Vagina (tissue), 2 donors: ENCODE results near the gene TRA2B. TPM values are rescaled to one million over a fixed set of nuclear protein-coding genes. Genes with fewer than 3 reads are reported as not detected.

Experiments used
- DNase-seq, 2 donors: peaks; one replicate each; pipeline ENCODE4 v3.0.0-alpha.2; 2017; ENCODE audit errors: extremely low spot score in 2 of 2
- H3K27ac ChIP-seq: fragments of 200-600 bp; sonication (generic); one replicate; pipeline ENCODE4 v1.5.1; 2019
- H3K27me3 ChIP-seq: fragments of 200-600 bp; sonication (generic); one replicate; pipeline ENCODE4 v1.5.1; 2019
- H3K36me3 ChIP-seq, 2 donors: fragments of 200-600 bp; sonication (generic); one replicate each; pipeline ENCODE4 v1.5.1; 2017 to 2019
- H3K4me1 ChIP-seq: fragments of 200-600 bp; sonication (generic); one replicate; pipeline ENCODE4 v1.5.1; 2019
- H3K4me3 ChIP-seq, 2 donors: fragments of 200-600 bp; sonication (generic); 1 replicate in 1 of 2; 2 replicates in 1 of 2; pipeline ENCODE4 v1.5.1; 2016 to 2019
- H3K9me3 ChIP-seq: fragments of 200-600 bp; sonication (generic); one replicate; pipeline ENCODE4 v1.5.1; 2019
- CTCF ChIP-seq, 3 experiments: fragments of 450-650 bp in 2 of 3; fragments of 200-600 bp in 1 of 3; sonication (generic) in 1 of 3; IDR thresholded peaks; one replicate each; pipeline ENCODE4 v1.5.1; 2017 to 2019; ENCODE audit warnings: antibody characterized with exemption in 3 of 3, mild to moderate bottlenecking in 2 of 3, moderate library complexity in 2 of 3
- POLR2A ChIP-seq, 2 donors: fragments of 450-650 bp; IDR thresholded peaks; one replicate each; pipeline ENCODE4 v1.6.1; 2017; ENCODE audit warnings: antibody characterized with exemption in 2 of 2, mild to moderate bottlenecking in 2 of 2, moderate library complexity in 2 of 2
- POLR2AphosphoS5 ChIP-seq, 2 donors: sonication (generic); formaldehyde crosslinking; IDR thresholded peaks; one replicate each; pipeline ENCODE4 v1.9.0; 2017; ENCODE audit warnings: antibody characterized with exemption in 2 of 2, mild to moderate bottlenecking in 2 of 2, low read depth in 1 of 2; ENCODE audit not compliant: insufficient read depth in 1 of 2
- intact Hi-C: fragments of 100-400 bp; cut with DNase I; formaldehyde crosslinking; loops from one replicate; pipeline ENCODE4 v1.15.1; 2023
- total RNA-seq: library from RNA; depleted of rRNA; stranded (reverse); fragments of >200 nt; gene quantifications from one replicate; pipeline ENCODE4 v1.2.3, GENCODE V29; 2016

TRA2B gene
- total RNA-seq, 1 donor from 2014 or later, result 145 TPM

GRCh38 chr3:185925353-185925752, 12.5 kb downstream of the TRA2B start:
- H3K4me1 ChIP-seq, result peaks cover 47% of the 10 kb centered on the region
- intact Hi-C loops, result no loop called here
- H3K27ac ChIP-seq, result no peak overlapping the region
- no peak for DNase-seq
- H3K9me3 ChIP-seq, result no peaks in the 10 kb centered on the region
- TF ChIP-seq CTCF (IDR thresholded peaks at IDR 0.05) (no peak), POLR2AphosphoS5 (IDR thresholded peaks at IDR 0.05; ENCODE audit: insufficient read depth in 1 of 2, low read depth in 1 of 2) (no peak), POLR2A (IDR thresholded peaks at IDR 0.05) (no peak)
- no peaks in the 10 kb centered on the region for H3K27me3 ChIP-seq
- H3K4me3 ChIP-seq, result no peak overlapping the region
- peaks cover 0 to 59% of the 10 kb centered on the region in 2 donors for H3K36me3 ChIP-seq

GRCh38 chr3:185924375-185924774, 13.4 kb downstream of the TRA2B start:
- no peak overlapping the region for H3K27ac ChIP-seq
- DNase-seq, result no peak
- peaks cover 0 to 69% of the 10 kb centered on the region in 2 donors for H3K36me3 ChIP-seq
- H3K4me1 ChIP-seq, result peaks cover 37% of the 10 kb centered on the region
- intact Hi-C loops, result no loop called here
- no peaks in the 10 kb centered on the region for H3K9me3 ChIP-seq
- TF ChIP-seq POLR2A (IDR thresholded peaks at IDR 0.05), result no peak
- no peak for TF ChIP-seq CTCF (IDR thresholded peaks at IDR 0.05)
- no peak for TF ChIP-seq POLR2AphosphoS5 (IDR thresholded peaks at IDR 0.05; ENCODE audit: insufficient read depth in 1 of 2, low read depth in 1 of 2)
- H3K4me3 ChIP-seq, result no peak overlapping the region
- no peaks in the 10 kb centered on the region for H3K27me3 ChIP-seq

- H3K27ac ChIP-seq, result no peak overlapping the region
- intact Hi-C loops, result no loop called here
- no peaks in the 10 kb centered on the region for H3K4me1 ChIP-seq
- H3K9me3 ChIP-seq, result no peaks in the 10 kb centered on the region
- no peak for DNase-seq
- TF ChIP-seq CTCF (IDR thresholded peaks at IDR 0.05), result no peak
- TF ChIP-seq POLR2AphosphoS5 (IDR thresholded peaks at IDR 0.05; ENCODE audit: insufficient read depth in 1 of 2, low read depth in 1 of 2), result no peak
- TF ChIP-seq POLR2A (IDR thresholded peaks at IDR 0.05), result no peak
- H3K36me3 ChIP-seq, result peaks cover 0 to 91% of the 10 kb centered on the region in 2 donors
- no peaks in the 10 kb centered on the region for H3K27me3 ChIP-seq
- no peak overlapping the region for H3K4me3 ChIP-seq
Measured at GRCh38 chr3:185920184-185920583, 17.6 kb downstream of the TRA2B start.

- H3K27ac ChIP-seq, result no peak overlapping the region
- H3K36me3 ChIP-seq, result peaks cover 0 to 68% of the 10 kb centered on the region in 2 donors
- no peaks in the 10 kb centered on the region for H3K27me3 ChIP-seq
- no peak overlapping the region for H3K4me3 ChIP-seq
- TF ChIP-seq POLR2A (IDR thresholded peaks at IDR 0.05) (no peak), CTCF (IDR thresholded peaks at IDR 0.05) (no peak), POLR2AphosphoS5 (IDR thresholded peaks at IDR 0.05; ENCODE audit: insufficient read depth in 1 of 2, low read depth in 1 of 2) (no peak)
- no peak for DNase-seq
- H3K4me1 ChIP-seq, result no peaks in the 10 kb centered on the region
- no peaks in the 10 kb centered on the region for H3K9me3 ChIP-seq
- intact Hi-C loops, result no loop called here
Measured at GRCh38 chr3:185916042-185916833, 21.6 kb downstream of the TRA2B start.

GRCh38 chr3:185915642-185916041, 22.2 kb downstream of the TRA2B start:
- no peak for DNase-seq
- Histone ChIP-seq H3K9me3 (no peaks in the 10 kb centered on the region), H3K27ac (no peak overlapping the region), H3K27me3 (no peaks in the 10 kb centered on the region), H3K4me3 (no peak overlapping the region), H3K36me3 (peaks cover 0 to 62% of the 10 kb centered on the region in 2 donors), H3K4me1 (no peaks in the 10 kb centered on the region)
- intact Hi-C loops, result no loop called here
- TF ChIP-seq CTCF (IDR thresholded peaks at IDR 0.05) (no peak), POLR2A (IDR thresholded peaks at IDR 0.05) (no peak), POLR2AphosphoS5 (IDR thresholded peaks at IDR 0.05; ENCODE audit: insufficient read depth in 1 of 2, low read depth in 1 of 2) (no peak)
